Aorta (tissue), 5 donors: ENCODE measurements around the gene ZNF831. TPM values are rescaled to one million over a fixed set of nuclear protein-coding genes. Genes with fewer than 3 reads are reported as not detected.

ENCODE experiments used
- ATAC-seq: fragments of 200-7000 bp; cut with Tn5 transposase; one replicate; pipeline ENCODE4 v1.9.1; 2022; ENCODE audit warnings: moderate library complexity; ENCODE audit not compliant: low FRiP score
- DNase-seq, 2 donors: peaks; one replicate each; pipeline ENCODE4 v3.0.0-alpha.2; 2020
- H3K27ac ChIP-seq, 2 donors: one replicate each; pipeline ENCODE4 v1.5.1; 2013; ENCODE audit warnings: low read length in 2 of 2, mild to moderate bottlenecking in 2 of 2, moderate library complexity in 2 of 2, control low read depth in 1 of 2, inconsistent platforms in 1 of 2, low read depth in 1 of 2
- H3K27me3 ChIP-seq, 2 donors: one replicate each; pipeline ENCODE4 v1.6.1; 2013; ENCODE audit warnings: control low read depth in 1 of 2, low read length in 1 of 2, mild to moderate bottlenecking in 1 of 2, moderate library complexity in 1 of 2; ENCODE audit not compliant: insufficient read depth in 2 of 2, control insufficient read depth in 1 of 2
- H3K36me3 ChIP-seq, 2 donors: one replicate each; pipeline ENCODE4 v1.6.1; 2013; ENCODE audit warnings: control low read depth in 1 of 2, low read length in 1 of 2, mild to moderate bottlenecking in 1 of 2; ENCODE audit not compliant: insufficient read depth in 2 of 2, control insufficient read depth in 1 of 2
- H3K4me1 ChIP-seq, 2 donors: one replicate each; pipeline ENCODE4 v1.6.1; 2013; ENCODE audit warnings: low read length in 2 of 2, control low read depth in 1 of 2, mild to moderate bottlenecking in 1 of 2, moderate library complexity in 1 of 2; ENCODE audit not compliant: insufficient read depth in 2 of 2, control insufficient read depth in 1 of 2
- H3K4me3 ChIP-seq, 2 donors: one replicate each; pipeline ENCODE4 v1.5.1; 2013; ENCODE audit warnings: low read length in 2 of 2, control low read depth in 1 of 2, mild to moderate bottlenecking in 1 of 2
- H3K9me3 ChIP-seq: one replicate; pipeline ENCODE4 v1.6.1; 2013; ENCODE audit warnings: mild to moderate bottlenecking, low read length; ENCODE audit not compliant: control insufficient read depth
- WGBS, 2 donors: extraction: QIAGEN DNeasy Blood & Tissue Kit; methylation state at CpG; one replicate each; pipeline ENCODE4 v1.1.7; 2013; 5-methylcytosine and 5-hydroxymethylcytosine counted together
- intact Hi-C, 2 donors: fragments of 100-400 bp; cut with DNase I; formaldehyde crosslinking; loops; one replicate each; pipeline versions ENCODE4 v1.14.2 to v1.15.0; 2022
- polyA plus RNA-seq, 2 donors: library from polyadenylated mRNA; stranded (reverse); fragments of 200-250 nt; gene quantifications; one replicate each; pipeline ENCODE4 v1.2.3, GENCODE V29; 2013
- total RNA-seq, 2 donors: library from RNA; stranded (reverse); fragmentation: NEBNext Ultra II Directional; extraction: Animal tissue kit (Norgen Biotek cat#: 25700); gene quantifications; one replicate each; pipeline ENCODE4 v1.2.1, GENCODE V29; 2021
- donor health status: healthy with polysubstance abuse.
- donor health status: Bipolar disorder and iron deficiency.
- donor health status: DM: no; HTN: no; CAD: no.
- donor health status: DM: no; HTN: no; CAD: no.
- donor health status: DM: yes; HTN: yes; CAD: no.

The ZNF831 gene
- total and polyA plus RNA-seq, 4 donors = 0.03 to 0.68 (median 0.57) TPM; not detected in 1

DNA sequence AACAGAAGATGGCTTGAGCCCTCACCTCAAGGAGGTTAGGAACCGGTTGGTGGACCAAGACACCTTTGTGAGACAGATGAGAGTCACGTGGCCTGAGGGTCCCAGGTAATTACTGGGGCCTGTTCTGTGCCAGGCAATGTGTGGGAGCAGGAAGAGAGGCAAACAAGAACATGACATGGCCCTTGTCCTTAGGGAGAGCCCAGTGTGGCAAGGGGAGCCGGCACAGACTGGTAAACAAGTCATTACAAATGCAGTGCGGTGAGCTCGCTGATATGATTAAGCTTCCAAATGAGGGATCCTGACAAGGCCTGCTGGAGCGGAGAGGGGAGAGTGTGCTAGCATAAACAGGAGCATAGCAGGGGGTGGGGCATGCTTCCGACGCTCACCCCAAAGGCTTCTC lies 55.6 kb downstream of the ZNF831 start:
- ATAC-seq (no peak), DNase-seq (no peak)

DNA sequence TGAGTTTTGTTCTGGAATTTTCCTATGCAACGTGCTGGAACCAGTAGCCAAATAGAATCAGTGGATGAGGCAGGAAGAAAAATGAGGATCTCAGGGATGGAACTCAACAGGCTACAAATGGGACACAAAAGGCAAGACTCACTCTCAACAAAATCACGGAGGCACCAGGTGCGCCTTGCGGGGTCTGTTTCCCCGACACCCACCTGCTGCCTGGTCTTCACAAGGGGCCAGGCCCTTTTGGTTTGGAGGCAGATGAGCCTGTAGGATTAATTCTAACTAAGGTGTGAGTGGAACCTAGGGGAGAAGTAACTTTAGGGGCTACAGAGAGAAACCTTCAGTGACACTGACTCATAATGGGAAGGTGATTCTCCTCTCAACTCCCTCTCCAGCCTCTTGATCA lies 56.5 kb downstream of the ZNF831 start:
- ATAC-seq (no peak), DNase-seq (no peak)
- Histone ChIP-seq H3K27ac (no peak overlapping the region), H3K4me3 (no peak overlapping the region), H3K27me3 (no peaks in the 10 kb centered on the region), H3K36me3 (no peaks in the 10 kb centered on the region), H3K9me3 (no peaks in the 10 kb centered on the region), H3K4me1 (no peaks in the 10 kb centered on the region)
- intact Hi-C loops = loop anchor here in 1 of 2 donors (10.0 kb wide), 1 partner anchor 235 kb away; no protein-coding TSS in a partner anchor
- 92 to 99% methylated on average over 5 of the region's 5 CpGs for WGBS, 2 donors

More for the DNA sequence above, 55.6 kb downstream of the ZNF831 start:
- H3K4me1 ChIP-seq = no peaks in the 10 kb centered on the region
- H3K36me3 ChIP-seq = no peaks in the 10 kb centered on the region
- WGBS, 2 donors = 74 to 82% methylated on average over 8 of the region's 8 CpGs
- intact Hi-C loops = no loop called here
- H3K9me3 ChIP-seq = no peaks in the 10 kb centered on the region
- H3K4me3 ChIP-seq = no peak overlapping the region
- H3K27me3 ChIP-seq = no peaks in the 10 kb centered on the region
- no peak overlapping the region for H3K27ac ChIP-seq

DNA sequence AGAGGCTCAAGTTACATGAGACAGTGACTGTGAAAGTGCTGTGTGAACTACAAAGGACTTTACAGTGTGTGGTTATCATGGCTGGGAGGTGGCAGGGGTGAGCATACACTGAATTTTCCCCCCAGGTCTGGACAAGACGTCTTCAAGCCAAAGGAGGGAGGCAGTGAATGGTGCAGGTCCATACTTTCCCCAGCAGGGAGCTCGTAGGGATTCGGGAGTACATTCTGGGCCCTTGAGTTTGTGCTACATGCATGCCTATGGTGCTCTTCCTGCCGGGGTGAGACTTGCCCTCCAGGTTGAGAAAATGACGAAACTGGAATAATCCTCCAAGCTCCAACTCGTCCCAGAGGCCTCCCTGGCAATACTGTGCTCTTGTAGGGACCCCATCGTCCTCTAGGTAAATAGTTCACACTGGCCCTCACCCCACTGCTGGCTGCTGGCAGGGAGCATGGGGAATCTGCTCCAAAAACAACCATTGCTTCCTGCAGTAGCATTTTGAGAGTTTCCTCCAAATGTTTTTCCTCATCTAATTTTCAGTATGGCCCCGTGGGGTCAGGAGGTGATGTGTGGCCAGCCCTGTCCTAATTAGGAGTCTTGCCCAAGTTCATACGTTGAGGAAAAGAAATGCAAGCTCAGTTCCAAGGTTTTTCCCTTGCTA lies 57.6 kb downstream of the ZNF831 start:
- intact Hi-C loops = loop anchor here in 1 of 2 donors (10.0 kb wide), 1 partner anchor 234 kb away; no protein-coding TSS in a partner anchor
- ATAC-seq = no peak
- no peak for DNase-seq
- no peaks in the 10 kb centered on the region for H3K27me3 ChIP-seq
- H3K36me3 ChIP-seq = no peaks in the 10 kb centered on the region
- H3K4me3 ChIP-seq = no peak overlapping the region
- H3K27ac ChIP-seq = no peak overlapping the region
- H3K4me1 ChIP-seq = no peaks in the 10 kb centered on the region
- WGBS, 2 donors = 30 to 40% methylated on average over 9 of the region's 9 CpGs
- no peaks in the 10 kb centered on the region for H3K9me3 ChIP-seq

DNA sequence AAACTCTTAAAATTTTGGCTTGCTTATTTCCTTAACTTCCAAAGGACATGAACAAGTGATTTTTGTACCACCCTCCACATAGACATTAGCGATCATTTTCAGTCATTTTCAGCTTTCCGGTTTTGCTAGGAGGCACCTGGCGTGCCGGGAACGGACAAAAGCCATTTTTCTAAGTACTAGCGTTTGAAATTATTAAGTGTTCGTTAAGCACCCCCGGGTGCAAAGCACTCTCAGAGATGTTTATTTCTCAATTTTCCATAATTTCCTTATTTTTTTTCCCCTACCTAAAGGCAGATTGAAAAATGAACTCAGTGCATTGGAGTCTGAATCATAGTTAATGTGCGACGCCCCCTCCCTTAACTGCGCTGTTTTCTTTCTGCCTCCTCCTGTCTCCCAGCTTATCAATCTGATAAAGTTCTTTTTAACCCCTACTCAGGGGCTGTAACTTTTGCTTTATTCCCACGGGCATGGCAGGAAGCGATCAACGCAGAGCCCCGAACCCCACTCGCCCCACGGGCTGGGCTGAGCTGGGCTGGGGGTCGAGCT lies 58.2 kb downstream of the ZNF831 start:
- 9 to 12% methylated on average over 18 of the region's 18 CpGs for WGBS, 2 donors
- DNase-seq (no peak), ATAC-seq (no peak)
- H3K27ac ChIP-seq = no peak overlapping the region
- H3K27me3 ChIP-seq = no peaks in the 10 kb centered on the region
- H3K4me3 ChIP-seq = peak overlapping the region; percentile 9 to 30
- H3K36me3 ChIP-seq = no peaks in the 10 kb centered on the region
- intact Hi-C loops = loop anchor here (1.0 to 10.0 kb wide), 5 partner anchors 133 to 351 kb away; no protein-coding TSS in a partner anchor
- no peaks in the 10 kb centered on the region for H3K9me3 ChIP-seq
- no peaks in the 10 kb centered on the region for H3K4me1 ChIP-seq

DNA sequence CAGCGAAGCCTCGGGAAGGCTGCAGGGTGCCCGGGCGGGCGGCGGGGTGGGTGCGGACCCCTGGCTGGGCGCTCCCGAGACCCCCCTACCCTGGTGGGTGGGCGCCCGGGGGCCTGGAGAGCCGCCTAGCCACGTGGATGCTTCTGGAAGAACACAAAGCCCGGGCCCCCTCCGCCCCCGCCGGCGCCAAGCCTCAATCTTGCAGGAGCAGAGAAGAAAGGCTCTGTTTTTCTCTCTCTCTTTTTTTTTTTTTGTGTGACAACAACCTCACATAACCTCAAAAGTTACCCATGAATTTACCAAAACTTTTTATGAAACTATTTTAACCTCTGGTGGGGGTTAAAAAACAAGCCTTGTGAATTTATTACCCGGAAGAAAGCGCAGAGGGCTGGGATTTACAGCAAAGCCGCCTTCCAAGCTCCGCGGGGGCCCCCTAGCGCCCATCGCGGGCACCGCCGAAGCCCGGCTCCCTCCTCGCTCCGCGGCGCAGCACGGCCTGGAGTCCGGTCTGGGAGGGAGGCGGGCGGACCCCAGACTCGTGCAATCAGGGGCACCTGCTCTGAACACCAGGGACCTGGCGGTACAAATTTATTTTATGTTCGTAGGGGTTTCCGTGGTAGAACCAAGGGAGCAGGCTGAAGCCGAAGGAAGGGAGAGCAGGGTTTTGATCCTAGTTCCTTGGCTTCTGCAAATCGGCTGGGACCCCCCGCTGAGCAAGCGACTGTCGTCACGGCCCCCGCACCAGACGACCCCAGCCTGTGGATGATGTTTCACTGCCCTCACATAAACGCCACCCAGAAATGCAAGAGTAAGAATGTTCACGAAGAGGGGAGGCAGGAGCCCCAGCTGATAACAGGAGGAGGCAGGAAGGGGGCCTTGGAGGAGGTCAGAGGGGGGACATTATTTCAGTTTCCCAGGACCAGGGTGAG lies 58.9 kb downstream of the ZNF831 start:
- Histone ChIP-seq H3K4me3 (peak overlapping the region; percentile 9 to 30), H3K27me3 (no peaks in the 10 kb centered on the region), H3K9me3 (no peaks in the 10 kb centered on the region), H3K36me3 (no peaks in the 10 kb centered on the region), H3K4me1 (no peaks in the 10 kb centered on the region), H3K27ac (no peak overlapping the region)
- intact Hi-C loops = loop anchor here (1.0 to 10.0 kb wide), 5 partner anchors 134 to 352 kb away; no protein-coding TSS in a partner anchor
- WGBS, 2 donors = 1% methylated on average over 44 to 51 of the region's 51 CpGs
- peak; percentile 78 to 93 for DNase-seq
- ATAC-seq = peak; percentile 95

DNA sequence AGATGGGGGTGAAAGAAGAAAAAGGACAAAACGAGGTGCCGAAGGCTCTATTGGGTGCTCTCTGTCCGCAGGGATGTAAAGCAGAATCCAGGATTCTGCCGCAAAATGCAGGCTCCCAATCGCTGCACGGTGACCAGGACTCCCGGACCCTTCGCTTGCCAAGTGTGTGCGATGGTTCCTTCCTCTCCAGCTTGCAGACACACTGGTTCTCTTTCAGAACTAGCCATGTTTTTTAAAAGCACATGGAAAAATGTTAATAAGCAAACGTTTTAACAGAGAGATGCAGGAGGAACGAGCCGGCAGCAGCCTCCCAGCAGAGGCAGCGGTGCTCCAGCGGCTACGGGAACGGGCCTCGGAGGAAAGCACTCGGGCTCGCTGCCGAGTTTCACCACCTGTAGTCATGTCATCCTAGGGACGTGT lies 59.6 kb downstream of the ZNF831 start:
- no peak for DNase-seq
- intact Hi-C loops = loop anchor here (2.0 to 10.0 kb wide), 4 partner anchors 134 to 352 kb away; no protein-coding TSS in a partner anchor
- WGBS, 2 donors = 2 to 5% methylated on average over 21 of the region's 21 CpGs
- ATAC-seq = no peak
- Histone ChIP-seq H3K4me3 (no peak overlapping the region), H3K36me3 (no peaks in the 10 kb centered on the region), H3K27me3 (no peaks in the 10 kb centered on the region), H3K4me1 (no peaks in the 10 kb centered on the region), H3K9me3 (no peaks in the 10 kb centered on the region), H3K27ac (no peak overlapping the region)

DNA sequence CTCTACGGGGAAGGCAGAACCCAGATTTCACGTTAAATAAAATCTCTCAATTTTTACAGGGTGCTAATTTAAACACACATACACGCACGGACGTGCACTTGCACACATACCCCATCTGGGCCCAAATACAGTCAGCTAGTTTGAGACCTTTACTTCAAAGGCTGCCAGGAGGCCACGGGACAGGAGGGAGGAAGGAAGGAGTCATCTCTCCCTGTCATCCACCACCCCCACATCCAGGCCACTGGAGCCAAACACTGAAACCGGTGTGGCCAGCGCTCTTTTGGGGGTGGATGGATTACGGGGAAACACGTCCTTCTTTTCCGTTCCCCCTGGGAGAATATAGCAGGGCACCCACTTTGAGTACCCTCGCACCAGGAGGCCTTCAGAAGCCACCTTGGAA lies 60.1 kb downstream of the ZNF831 start:
- no peaks in the 10 kb centered on the region for H3K4me1 ChIP-seq
- no peaks in the 10 kb centered on the region for H3K9me3 ChIP-seq
- DNase-seq (no peak), ATAC-seq (no peak)
- 68 to 72% methylated on average over 12 of the region's 12 CpGs for WGBS, 2 donors
- no peak overlapping the region for H3K27ac ChIP-seq
- no peaks in the 10 kb centered on the region for H3K27me3 ChIP-seq
- H3K36me3 ChIP-seq = no peaks in the 10 kb centered on the region
- H3K4me3 ChIP-seq = no peak overlapping the region
- intact Hi-C loops = loop anchor here (2.0 to 10.0 kb wide), 4 partner anchors 135 to 353 kb away; no protein-coding TSS in a partner anchor

DNA sequence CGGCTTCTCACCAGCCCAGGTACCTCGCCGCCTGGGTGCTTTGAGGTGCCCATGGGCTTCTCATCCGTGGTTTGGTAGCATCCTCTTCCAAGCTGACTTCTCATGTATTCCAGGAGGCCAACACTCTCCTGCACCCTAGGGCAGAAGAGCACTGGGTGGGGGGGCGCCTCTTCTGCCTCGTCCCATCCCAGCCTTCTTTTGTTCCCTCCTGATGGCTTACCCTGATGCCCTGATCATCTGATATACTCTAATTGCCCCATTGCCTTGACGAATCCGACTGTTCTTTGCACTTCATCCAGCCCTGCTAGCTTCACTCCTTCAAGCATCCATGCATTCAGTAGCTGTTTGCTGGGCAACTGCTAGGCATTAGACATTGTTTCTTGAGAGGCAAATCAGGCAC lies 60.6 kb downstream of the ZNF831 start:
- intact Hi-C loops = loop anchor here in 1 of 2 donors (10.0 kb wide), 1 partner anchor 231 kb away; no protein-coding TSS in a partner anchor
- WGBS, 2 donors = 89% methylated on average over 8 of the region's 8 CpGs
- peaks cover 0 to 2% of the 10 kb centered on the region in 2 donors for H3K27me3 ChIP-seq
- H3K4me3 ChIP-seq = no peak overlapping the region
- DNase-seq = no peak
- H3K4me1 ChIP-seq = no peaks in the 10 kb centered on the region
- no peaks in the 10 kb centered on the region for H3K9me3 ChIP-seq
- no peaks in the 10 kb centered on the region for H3K36me3 ChIP-seq
- no peak overlapping the region for H3K27ac ChIP-seq
- no peak for ATAC-seq
